ENCODE results near the gene MYBPH.

MYBPH gene

GRCh38 chr1:203146537-203146936 lies 29.1 kb downstream of the MYBPH start:
- no peak for DNase-seq

GRCh38 chr1:203146042-203146369 lies 29.6 kb downstream of the MYBPH start:
- DNase-seq: no peak

GRCh38 chr1:203145321-203146041 lies 30.1 kb downstream of the MYBPH start:
- no peak for DNase-seq

- no peak for DNase-seq
These were observed 31.0 kb downstream of the MYBPH start for GRCh38 chr1:203144661-203145060.

GRCh38 chr1:203143641-203144040 lies 32.0 kb downstream of the MYBPH start:
- no peak for DNase-seq

- DNase-seq: no peak
These were observed 32.8 kb downstream of the MYBPH start for GRCh38 chr1:203142684-203143408.

- no peak for DNase-seq
These were observed 33.5 kb downstream of the MYBPH start for GRCh38 chr1:203142124-203142523.

- no peak for DNase-seq
These were observed 34.7 kb downstream of the MYBPH start for GRCh38 chr1:203140743-203141520.

GRCh38 chr1:203139976-203140475 lies 35.6 kb downstream of the MYBPH start:
- no peak for DNase-seq

- no peak for DNase-seq
These were observed 37.6 kb downstream of the MYBPH start for GRCh38 chr1:203138066-203138465.

- DNase-seq: no peak
These were observed 38.3 kb downstream of the MYBPH start for GRCh38 chr1:203137324-203137723.

- DNase-seq: no peak
These were observed 39.1 kb downstream of the MYBPH start for GRCh38 chr1:203136409-203137042.

GRCh38 chr1:203135636-203136305 lies 39.9 kb downstream of the MYBPH start:
- no peak for DNase-seq

- no peak for DNase-seq
These were observed 41.5 kb downstream of the MYBPH start for GRCh38 chr1:203133970-203134725.

GRCh38 chr1:203131548-203132200 lies 44.0 kb downstream of the MYBPH start:
- DNase-seq: no peak

GRCh38 chr1:203130358-203130985 lies 45.2 kb downstream of the MYBPH start:
- no peak for DNase-seq

- DNase-seq: no peak
These were observed 46.0 kb downstream of the MYBPH start for GRCh38 chr1:203129501-203130231.

- no peak for DNase-seq
These were observed 46.7 kb downstream of the MYBPH start for GRCh38 chr1:203128716-203129500.

GRCh38 chr1:203128431-203128715 lies 47.3 kb downstream of the MYBPH start:
- no peak for DNase-seq
